GM19239 (cell line): Measurements from ENCODE around the gene DDX49.
"Not testable (repeated sequence)": the region's sequence is repeated elsewhere in the genome, so short reads cannot be mapped to it uniquely, and the experiment has no call there.

Experiments
- DNase-seq: peaks from one replicate; pipeline ENCODE4 v3.0.0; 2011; ENCODE audit warnings: low spot score; ENCODE audit not compliant: insufficient read length
- FAIRE-seq: peaks from 2 replicates; lab custom pipeline; 2011; peaks lifted over from hg19 to GRCh38; lab: Jason Lieb, UNC

The DDX49 gene

DNA sequence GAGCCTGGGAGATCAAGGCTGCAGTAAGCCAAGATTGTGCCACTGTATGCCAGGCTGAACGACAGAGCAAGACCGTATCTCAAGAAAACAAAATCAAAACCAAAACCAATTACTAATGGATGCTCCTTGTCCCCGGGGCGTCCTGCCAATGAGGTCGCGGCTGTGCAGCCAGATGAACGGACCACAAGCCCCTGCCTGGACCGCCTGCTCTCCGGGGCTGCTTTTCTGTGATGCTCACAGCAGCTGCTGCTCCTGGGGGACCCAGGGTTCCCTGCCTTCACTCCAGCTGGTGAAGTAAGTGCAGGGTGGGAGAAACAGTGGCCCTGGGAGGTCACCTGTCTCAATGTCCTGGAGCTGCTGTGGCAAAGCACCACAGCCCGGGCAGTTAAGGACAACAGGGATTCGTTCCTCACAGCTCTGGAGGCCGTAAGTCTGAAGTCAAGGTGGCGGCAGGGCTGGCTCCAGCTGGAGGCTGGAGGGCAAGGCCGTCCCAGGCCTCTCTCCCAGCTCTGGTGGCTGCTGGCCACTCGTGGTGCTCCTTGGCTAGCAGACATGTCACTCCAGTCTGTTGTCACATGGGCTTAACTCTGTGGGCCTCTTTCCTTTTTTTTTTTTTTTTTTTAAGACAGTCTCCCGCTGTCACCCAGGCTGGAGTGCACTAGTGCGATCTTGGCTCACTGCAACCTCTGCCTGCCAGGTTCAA is 10.4 kb upstream of the DDX49 start:
- DNase-seq (no peak), FAIRE-seq (no peak)

DNA sequence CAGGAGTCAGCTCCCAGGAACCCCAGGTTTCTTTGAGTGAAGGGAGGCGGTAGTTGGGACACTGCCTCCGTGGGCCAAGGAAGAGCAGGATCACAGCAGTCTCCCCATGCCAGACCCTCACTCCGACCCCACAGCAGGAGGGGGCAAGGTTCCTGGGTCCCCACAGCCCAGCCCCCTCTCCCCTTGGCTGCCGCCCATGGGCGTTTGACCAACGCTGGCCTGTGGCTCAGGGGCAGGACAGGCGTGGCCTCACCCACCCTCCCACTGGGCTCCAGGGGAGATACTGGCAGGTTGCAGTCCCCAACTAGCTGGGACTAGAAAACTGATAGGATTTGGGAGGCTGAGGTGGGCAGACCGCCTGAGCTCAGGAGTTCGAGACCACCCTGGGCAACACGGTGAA is 9.5 kb upstream of the DDX49 start:
- DNase-seq, result no peak
- FAIRE-seq, result no peak

DNA sequence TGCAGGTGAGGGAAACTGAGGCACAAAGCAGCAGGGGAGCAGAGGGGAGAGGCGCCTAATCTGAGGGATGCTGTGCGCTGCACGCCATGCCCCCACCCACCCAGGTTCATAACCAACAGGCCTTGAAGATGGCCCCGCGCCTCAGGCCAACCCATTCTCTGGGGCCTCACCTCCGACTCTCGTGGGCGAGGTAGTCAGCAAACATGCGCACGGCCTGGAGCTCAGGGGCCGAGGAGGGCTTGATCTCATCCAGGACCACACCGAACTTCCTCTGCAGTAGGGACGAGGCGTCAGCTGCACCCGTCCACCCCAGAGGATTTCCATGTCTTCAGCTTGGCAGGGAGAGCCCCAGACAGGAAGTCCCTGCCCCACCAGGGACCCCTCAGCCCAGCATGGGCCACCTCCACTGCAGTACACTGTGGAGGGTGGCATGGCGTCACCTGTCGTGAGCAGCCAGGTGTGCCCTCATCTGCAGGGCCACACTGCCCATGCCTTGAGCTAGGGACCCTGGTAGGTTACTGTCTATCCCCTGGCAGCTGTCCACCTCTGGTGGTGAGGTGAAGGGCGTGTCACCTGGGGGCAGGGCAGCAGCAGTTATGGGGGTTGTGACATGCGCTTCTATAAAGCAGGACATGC is 8.6 kb upstream of the DDX49 start:
- FAIRE-seq, result no peak

DNA sequence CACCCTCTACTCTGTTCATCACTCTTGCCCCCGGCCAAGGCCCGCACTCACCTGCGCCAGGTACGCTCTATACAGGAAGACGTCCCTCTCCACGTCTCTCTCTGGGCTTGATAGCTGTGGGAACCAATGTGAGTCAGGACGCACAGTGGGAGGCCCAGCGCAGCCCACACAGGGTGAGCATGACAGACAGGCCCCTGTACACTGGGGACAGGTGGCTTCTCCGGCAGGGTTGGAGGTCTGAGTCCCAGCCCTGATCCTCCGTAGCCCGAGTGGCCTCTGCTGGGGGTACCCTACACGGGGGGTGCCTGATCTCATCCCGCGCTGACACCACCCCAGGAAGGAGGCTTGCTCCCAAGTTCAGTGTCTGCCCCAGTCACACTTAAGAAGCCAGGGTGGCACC is 6.6 kb upstream of the DDX49 start:
- FAIRE-seq (no peak), DNase-seq (no peak)

More for the DNA sequence above, 8.6 kb upstream of the DDX49 start:
- DNase-seq, result no peak

DNA sequence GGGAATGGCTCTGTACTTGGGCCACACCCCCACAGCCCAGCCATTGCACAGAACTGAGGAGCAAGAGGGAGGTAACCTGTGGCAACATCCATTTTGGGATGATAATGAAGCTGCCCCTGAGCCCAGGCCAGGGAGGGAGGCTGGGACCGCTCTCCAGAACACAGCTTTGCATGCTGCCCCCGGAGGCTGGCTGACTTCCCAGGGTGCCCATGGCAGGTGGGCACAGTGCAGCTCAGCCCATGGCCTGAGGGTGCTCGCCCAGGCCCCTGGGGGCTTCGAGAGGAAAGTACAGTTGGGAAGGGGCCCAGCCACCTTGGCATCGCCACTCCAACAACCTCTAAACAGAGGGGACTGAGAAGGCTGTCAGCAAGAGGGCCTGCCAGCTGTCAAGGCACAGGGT is 6.0 kb upstream of the DDX49 start:
- DNase-seq (no peak), FAIRE-seq (no peak)

DNA sequence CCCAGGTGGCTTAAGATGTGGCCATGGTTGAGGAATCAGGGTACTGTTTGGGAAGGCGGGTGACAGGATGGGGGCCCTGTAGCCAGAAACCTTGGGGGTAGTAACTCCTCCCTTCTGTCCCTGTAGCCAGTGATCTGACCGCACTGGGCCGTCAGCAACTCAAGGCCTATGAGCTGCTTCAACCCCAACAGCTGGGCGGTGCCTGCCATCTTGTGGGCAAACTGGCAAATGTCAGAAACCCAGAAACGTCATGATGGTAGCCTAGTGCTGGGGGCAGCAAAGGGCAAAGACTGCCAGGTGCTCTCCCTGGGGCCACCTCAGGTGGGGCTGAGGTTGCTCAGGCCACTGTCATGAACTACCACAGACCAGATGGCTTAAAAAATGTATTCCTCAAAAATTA is 3.9 kb upstream of the DDX49 start:
- FAIRE-seq, result no peak
- DNase-seq, result no peak

DNA sequence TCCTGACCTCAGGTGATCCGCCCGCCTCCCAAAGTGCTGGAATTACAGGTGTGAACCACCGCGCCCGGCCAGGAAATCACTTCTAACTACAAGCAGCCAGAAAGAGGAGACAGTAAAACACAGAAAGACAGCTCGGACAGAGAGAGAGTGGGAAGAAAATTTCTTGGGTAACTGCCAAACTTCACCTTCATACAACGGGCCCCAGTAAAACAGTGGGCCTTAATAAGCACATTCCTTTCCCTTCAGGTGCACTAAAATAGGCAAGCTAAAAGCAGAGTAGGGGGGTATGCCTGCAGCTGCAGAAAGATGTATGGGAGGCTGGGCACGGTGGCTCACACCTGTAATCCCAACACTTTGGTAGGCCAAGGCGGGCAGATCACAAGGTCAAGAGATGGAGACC is 1.9 kb upstream of the DDX49 start:
- not testable (repeated sequence) for FAIRE-seq, DNase-seq

DNA sequence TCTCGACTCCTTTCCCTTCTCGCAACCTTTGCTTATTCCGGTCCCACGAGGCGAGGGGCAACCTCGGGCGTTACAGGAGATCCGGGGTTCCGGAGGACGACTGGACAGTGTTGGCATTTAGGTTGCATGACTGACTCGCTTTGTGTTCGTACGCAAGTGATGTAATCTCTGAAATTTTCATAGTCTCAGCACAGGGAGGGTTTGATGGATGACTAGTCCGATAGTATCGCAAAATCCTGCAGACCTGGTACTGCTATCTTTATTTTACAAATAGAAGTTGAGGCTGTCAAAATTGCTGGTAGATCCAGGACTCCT is 342 bp downstream of the DDX49 start:
- FAIRE-seq, result no peak

DNA sequence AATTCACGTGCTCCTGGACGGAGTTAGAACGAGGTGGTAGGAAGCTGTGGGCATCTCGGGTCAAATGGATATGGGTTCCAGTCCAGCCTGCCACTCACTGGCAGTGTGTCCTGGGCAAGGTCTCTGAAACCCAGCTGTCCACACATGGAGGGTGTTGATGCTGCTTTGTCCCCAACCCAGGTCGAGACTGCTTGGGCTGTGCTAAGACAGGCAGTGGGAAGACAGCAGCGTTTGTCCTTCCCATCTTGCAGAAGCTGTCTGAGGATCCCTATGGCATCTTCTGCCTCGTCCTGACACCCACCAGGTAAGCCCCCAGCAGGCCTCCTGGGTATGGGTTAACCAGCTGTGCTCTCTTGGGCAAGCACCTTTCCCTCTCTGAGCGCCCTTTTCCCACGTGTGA is 885 bp downstream of the DDX49 start:
- no peak for DNase-seq
- no peak for FAIRE-seq

More for the DNA sequence above, 342 bp downstream of the DDX49 start:
- DNase-seq, result no peak

DNA sequence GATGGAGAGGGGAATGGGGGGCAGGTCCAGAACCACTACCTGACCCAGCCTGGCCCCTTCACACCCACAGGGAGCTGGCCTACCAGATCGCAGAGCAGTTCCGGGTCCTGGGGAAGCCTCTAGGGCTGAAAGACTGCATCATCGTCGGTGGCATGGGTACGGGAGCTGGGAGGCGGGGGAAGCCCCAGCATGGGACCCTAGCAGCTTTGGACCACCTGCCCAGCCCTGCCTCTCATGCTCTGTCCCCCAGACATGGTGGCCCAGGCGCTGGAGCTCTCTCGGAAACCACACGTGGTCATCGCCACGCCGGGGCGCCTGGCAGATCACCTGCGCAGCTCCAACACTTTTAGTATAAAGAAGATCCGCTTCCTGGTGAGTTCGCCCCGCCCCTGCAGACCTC is 2.1 kb downstream of the DDX49 start:
- DNase-seq, result no peak
- no peak for FAIRE-seq

DNA sequence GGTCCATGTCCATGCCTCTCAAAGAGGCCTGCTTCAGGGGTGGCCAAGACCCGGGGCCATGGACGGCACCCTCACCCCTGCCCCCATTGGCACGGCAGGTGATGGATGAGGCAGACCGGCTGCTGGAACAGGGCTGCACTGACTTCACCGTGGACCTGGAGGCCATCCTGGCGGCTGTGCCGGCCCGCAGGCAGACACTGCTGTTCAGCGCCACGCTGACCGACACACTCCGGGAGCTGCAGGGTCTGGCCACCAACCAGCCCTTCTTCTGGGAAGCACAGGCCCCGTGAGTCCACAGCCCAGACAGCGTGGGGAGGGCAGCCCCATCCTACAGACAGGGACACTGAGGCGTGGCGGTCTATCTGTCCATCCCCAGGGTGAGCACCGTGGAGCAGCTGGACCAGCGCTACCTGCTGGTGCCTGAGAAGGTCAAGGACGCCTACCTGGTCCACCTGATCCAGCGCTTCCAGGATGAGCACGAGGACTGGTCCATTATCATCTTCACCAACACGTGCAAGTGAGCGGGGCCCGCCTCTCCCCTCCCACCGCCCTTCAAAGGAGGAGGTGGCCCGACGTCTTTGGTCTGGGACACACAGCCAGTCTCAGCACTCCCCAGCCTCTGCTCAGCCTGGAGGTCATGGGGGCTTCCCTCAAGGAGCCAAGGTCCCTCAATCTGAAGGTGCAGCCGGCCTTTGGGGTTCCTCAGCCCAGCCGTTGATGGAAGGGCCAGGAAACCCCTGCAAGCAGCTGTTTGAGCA is 2.9 kb downstream of the DDX49 start:
- FAIRE-seq, result no peak
- no peak for DNase-seq

DNA sequence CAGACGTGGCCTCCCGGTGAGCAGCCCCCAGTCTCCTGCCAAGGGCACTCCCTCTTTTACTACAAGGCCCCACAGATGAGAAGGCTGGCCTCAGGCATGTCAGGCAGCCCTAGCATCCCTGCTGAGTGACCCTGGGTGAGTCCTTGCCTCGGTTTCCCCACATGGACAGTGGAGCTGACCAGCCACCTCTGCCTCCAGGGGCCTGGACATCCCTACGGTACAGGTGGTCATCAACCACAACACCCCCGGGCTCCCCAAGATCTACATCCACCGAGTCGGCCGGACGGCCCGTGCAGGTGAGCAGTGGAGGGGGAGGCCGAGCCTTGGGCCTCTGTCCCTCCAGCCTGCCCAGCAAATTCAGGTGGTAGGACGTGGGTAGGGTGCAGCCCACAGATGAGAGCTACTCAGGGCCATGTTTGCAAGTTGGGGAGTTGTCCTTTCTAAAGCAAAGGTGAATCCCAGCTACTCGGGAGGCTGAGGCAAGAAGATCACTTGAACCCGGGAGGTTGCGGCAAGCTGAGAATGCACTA is 5.2 kb downstream of the DDX49 start:
- DNase-seq (no peak), FAIRE-seq (no peak)

DNA sequence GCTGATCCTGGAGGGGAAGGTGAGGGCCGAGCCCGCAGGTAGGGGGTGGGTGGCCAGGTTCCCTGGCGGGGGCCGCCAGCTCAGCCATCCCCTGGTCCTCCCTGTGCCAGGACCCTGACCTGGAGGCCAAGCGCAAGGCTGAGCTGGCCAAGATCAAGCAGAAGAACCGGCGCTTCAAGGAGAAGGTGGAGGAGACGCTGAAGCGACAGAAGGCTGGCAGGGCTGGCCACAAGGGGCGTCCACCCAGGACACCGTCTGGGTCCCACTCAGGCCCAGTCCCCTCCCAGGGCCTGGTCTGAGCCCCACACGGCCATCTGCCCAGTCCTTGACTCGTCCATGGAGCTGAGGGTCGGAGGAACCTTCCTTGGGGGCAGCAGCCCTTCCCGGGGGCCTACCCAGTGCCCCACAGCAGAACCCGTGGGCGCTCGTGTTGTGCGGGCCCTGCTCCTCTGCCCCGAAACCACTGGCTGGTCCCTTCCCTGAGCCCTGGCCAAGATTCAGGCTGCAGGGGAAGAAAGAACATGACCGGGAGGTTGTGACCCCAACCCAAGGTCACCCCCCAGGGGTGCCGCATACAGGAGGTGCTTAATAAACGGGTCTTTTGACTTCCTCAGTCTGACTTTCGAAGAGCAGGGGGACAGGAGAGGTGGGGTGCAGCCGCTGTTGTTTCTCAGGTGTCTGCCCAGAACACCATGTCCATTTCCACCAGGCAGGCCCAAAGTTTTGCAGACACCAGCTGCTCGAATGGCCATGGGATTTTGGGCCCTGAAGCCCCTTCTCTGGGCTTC is 8.7 kb downstream of the DDX49 start:
- no peak for FAIRE-seq

DNA sequence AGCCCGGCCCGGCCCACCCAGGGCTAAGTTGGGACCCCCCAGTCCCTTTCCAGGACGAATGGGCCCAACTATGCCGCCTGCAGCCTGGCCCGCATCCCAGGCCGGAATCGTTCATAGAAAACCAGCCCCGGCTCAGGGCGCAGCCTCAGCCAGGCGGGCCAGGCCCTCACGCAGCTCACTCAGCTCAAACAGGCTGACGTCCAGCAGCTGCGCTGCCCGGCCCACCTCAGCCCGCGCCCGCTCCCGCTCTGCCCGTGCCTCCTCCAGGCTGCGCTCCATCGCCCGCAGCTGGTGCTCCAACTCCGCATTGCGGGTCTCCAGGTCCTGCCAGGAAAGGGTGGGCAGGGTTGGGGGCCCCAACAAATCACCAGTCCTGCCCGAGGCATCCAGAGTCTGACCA is 9.8 kb downstream of the DDX49 start:
- DNase-seq (no peak), FAIRE-seq (no peak)

More for the DNA sequence above, 8.7 kb downstream of the DDX49 start:
- DNase-seq, result no peak

DNA sequence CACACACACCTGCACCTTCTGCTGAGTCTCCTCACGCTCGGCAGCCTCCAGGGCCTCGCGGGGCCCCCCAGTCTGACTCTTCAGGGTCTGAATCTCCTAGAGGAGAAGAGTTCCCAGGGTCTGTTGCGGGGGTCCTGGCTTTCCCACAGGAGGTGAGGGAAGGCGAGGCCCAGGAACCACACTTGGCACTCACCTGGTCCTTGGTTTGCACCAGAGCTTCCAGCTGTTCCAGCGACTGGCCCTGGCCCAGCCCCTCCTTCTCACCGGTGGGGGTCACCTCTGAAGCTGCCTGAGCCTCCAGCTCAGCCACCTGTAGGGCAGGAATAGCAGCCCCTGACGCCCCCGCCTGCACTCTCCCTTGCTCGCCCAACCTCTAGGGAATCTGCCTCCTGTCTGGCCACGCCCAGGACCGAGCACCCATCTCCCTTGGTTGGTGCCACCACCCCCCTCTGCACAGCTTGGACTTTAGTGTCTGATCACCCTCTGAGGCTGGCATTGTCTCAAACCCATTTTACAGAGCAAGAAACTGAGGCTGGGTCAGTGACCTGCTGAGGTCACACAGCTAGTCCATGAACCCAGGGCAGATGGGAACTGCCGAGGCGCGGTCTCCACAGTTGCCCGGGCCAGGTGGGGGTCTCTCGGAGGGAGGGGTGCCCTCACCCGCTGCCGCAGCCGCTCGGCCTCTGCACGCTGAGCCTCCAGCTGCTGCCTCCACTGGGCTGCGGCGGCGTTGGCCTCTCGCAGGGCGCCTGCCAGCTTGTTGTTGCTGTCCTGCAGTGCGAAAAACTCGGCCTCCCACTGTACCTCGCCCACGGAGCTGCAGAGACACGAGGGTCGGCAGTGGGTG is 12.0 kb downstream of the DDX49 start:
- no peak for FAIRE-seq
- DNase-seq, result no peak

DNA sequence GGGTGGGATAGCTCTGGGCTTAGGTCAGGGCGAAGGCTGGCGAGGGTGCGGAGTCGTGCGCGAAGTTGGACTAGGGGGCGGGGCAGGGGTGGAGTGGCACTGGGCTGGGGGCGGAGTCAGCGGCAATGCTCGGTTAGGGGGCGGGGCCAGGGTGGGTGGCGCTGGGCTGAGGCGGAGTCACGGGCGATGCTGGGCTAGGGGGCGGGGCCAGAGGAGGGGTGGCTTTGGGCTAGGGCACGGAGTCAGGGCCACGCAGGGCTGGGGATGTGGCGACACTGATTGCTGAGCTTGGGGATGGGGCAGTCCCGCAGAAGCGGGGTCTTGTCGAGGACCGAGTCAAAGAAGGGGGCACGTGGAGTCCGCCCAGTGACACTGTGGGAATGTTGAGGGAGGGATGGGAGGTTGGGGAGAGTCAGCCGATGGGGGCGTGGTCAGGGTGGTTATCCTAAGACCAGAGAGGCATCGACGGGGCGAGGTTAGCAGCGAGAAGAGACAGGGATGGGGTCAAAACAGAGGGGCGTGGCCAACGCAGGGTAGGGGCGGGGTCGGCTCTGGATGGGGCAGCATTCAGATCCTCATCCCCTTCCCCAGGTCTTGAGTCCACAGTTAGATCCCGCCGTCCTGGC is 12.8 kb downstream of the DDX49 start:
- DNase-seq, result peak; percentile 85
- no peak for FAIRE-seq

DNA sequence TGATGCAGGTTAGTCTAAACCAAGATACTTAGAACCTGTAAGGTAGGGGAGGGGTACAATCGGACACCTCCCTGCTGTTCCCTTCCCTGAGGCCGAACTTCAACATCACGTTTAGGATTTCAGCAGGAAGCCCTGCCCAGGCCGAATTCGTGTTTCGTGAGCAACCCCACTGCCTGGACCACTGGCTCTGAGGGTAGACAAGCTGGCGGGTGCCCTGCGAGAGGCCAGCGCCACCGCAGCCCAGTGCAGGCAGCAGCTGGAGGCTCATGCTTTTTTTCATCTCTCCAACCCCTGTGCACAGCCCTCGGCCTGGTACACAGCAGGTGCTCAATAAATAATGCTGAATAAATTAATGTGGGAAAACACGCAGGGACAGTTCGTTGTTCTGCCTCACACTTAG is 13.8 kb downstream of the DDX49 start:
- FAIRE-seq (no peak), DNase-seq (no peak)

DNA sequence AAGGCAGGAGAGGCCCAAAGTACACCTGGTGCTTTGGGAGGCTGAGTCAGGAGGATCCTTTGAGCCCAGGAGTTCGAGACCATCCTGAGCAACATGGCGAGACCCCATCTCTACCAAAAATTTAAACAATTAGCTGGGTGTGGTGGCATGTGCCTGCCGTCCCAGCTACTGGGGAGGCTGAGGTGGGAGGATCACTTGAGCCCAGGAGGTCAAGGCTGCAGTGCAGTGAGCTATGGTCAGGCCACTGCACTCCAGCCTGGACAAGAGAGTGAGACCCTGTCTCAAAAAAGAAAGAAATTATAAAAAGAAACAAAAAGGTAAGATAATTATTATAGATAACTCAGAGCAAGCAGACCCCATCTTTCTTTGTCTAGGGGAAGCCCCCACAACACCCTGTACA is 19.6 kb downstream of the DDX49 start:
- DNase-seq (no peak), FAIRE-seq (no peak)
